Muscle layer of duodenum (tissue), 2 donors: ENCODE results near the gene HHIPL2.
"Not testable (repeated sequence)": the region's sequence is repeated elsewhere in the genome, so short reads cannot be mapped to it uniquely, and the experiment has no call there.

Source experiments
- H3K27ac ChIP-seq: one replicate; pipeline ENCODE4 v1.7.0; 2013; ENCODE audit warnings: mild to moderate bottlenecking, low read length
- H3K27me3 ChIP-seq: one replicate; pipeline ENCODE4 v1.7.0; 2013; ENCODE audit warnings: low read depth, mild to moderate bottlenecking, control low read depth, low read length
- H3K36me3 ChIP-seq, 2 donors: one replicate each; pipeline ENCODE4 v1.7.0; 2013; ENCODE audit warnings: low read length in 2 of 2, control low read depth in 1 of 2, mild to moderate bottlenecking in 1 of 2; ENCODE audit not compliant: insufficient read depth in 2 of 2, control insufficient read depth in 1 of 2
- H3K4me1 ChIP-seq, 2 donors: one replicate each; pipeline ENCODE4 v1.7.0; 2013; ENCODE audit warnings: low read length in 2 of 2, mild to moderate bottlenecking in 2 of 2, control low read depth in 1 of 2, moderate library complexity in 1 of 2; ENCODE audit not compliant: insufficient read depth in 2 of 2, control insufficient read depth in 1 of 2
- H3K4me3 ChIP-seq, 2 donors: one replicate each; pipeline ENCODE4 v1.7.0; 2013; ENCODE audit warnings: low read length in 2 of 2, low read depth in 1 of 2, mild to moderate bottlenecking in 1 of 2
- H3K9me3 ChIP-seq, 2 donors: one replicate each; pipeline ENCODE4 v1.7.0; 2013; ENCODE audit warnings: low read length in 2 of 2, control low read depth in 1 of 2, mild to moderate bottlenecking in 1 of 2; ENCODE audit not compliant: control insufficient read depth in 1 of 2
- donor health status: healthy.

HHIPL2 gene

GRCh38 chr1:222484005-222484404, 63.9 kb downstream of the HHIPL2 start:
- H3K9me3 ChIP-seq, H3K27me3 ChIP-seq, H3K36me3 ChIP-seq, H3K27ac ChIP-seq, H3K4me3 ChIP-seq, H3K4me1 ChIP-seq: not testable (repeated sequence)

GRCh38 chr1:222479567-222479966, 68.3 kb downstream of the HHIPL2 start:
- H3K4me3 ChIP-seq, H3K27ac ChIP-seq, H3K9me3 ChIP-seq, H3K4me1 ChIP-seq, H3K36me3 ChIP-seq, H3K27me3 ChIP-seq: not testable (repeated sequence)

GRCh38 chr1:222476436-222476835, 71.5 kb downstream of the HHIPL2 start:
- not testable (repeated sequence) for H3K27me3 ChIP-seq, H3K4me1 ChIP-seq, H3K36me3 ChIP-seq, H3K9me3 ChIP-seq, H3K27ac ChIP-seq, H3K4me3 ChIP-seq

- H3K27ac ChIP-seq, H3K4me1 ChIP-seq, H3K9me3 ChIP-seq: not testable (repeated sequence)
Measured at GRCh38 chr1:222473717-222474116, 74.2 kb downstream of the HHIPL2 start.

GRCh38 chr1:222472776-222473540, 74.9 kb downstream of the HHIPL2 start:
- H3K27ac ChIP-seq: not testable (repeated sequence)

More at GRCh38 chr1:222473717-222474116, 74.2 kb downstream of the HHIPL2 start:
- H3K36me3 ChIP-seq, H3K4me3 ChIP-seq, H3K27me3 ChIP-seq: not testable (repeated sequence)

More at GRCh38 chr1:222472776-222473540, 74.9 kb downstream of the HHIPL2 start:
- H3K27me3 ChIP-seq, H3K4me1 ChIP-seq, H3K9me3 ChIP-seq, H3K36me3 ChIP-seq, H3K4me3 ChIP-seq: not testable (repeated sequence)
